ENCODE measurements around the gene FAM228A.

DNA sequence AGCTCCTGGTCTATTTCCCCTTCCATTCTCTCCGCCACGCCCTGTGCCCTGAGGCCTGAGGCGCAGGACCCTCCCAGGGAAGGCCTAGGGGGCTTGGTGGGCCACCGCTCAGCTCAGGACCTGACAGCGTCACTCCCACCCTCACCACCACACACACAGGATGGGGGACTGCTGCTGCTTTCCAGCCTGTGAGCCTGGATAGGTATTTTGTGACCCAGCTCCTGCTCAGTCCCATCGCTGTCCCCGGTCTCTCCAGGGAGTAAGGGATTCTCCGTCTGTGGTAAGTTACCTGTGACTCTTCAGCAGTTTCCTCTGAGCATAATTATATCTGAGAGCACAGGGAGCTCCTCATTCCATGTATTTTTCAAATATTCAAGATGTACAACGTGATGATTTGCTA, 16.3 kb downstream of the FAM228A start:
- TF ChIP-seq REST (IDR thresholded peaks at IDR 0.05; ENCODE audit: borderline replicate concordance) (no peak), POLR2AphosphoS5 (IDR thresholded peaks at IDR 0.05) (no peak), EZH2 (IDR thresholded peaks at IDR 0.05; ENCODE audit: borderline replicate concordance, insufficient read depth, low read length, poor library complexity, severe bottlenecking) (no peak)
- TF ChIP-seq, protein P1, sequence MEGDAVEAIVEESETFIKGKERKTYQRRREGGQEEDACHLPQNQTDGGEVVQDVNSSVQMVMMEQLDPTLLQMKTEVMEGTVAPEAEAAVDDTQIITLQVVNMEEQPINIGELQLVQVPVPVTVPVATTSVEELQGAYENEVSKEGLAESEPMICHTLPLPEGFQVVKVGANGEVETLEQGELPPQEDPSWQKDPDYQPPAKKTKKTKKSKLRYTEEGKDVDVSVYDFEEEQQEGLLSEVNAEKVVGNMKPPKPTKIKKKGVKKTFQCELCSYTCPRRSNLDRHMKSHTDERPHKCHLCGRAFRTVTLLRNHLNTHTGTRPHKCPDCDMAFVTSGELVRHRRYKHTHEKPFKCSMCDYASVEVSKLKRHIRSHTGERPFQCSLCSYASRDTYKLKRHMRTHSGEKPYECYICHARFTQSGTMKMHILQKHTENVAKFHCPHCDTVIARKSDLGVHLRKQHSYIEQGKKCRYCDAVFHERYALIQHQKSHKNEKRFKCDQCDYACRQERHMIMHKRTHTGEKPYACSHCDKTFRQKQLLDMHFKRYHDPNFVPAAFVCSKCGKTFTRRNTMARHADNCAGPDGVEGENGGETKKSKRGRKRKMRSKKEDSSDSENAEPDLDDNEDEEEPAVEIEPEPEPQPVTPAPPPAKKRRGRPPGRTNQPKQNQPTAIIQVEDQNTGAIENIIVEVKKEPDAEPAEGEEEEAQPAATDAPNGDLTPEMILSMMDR (IDR thresholded peaks at IDR 0.05; ENCODE audit: poor library complexity, severe bottlenecking): no peak
